Measurements from ENCODE around the gene ARF1. TPM values are rescaled to one million over a fixed set of nuclear protein-coding genes. Genes with fewer than 3 reads are reported as not detected.

Gene ARF1
- total RNA-seq, 1 experiment from 2014 or later: 330 TPM

- H3K36me3 Mint-ChIP-seq: no peaks in the 10 kb centered on the region
- ChIA-PET POLR2A (no interaction called here), CTCF (no interaction called here)
- ATAC-seq (no peak), DNase-seq (ENCODE audit: low spot score) (no peak)
- H3K27ac Mint-ChIP-seq: no peak overlapping the region
- H3K27me3 Mint-ChIP-seq (ENCODE audit: low read depth): no peaks in the 10 kb centered on the region
- TF ChIP-seq ZSCAN18 (CRISPR knock-in tag; IDR thresholded peaks at IDR 0.05): no peak
- TF ChIP-seq ZBTB43 (CRISPR knock-in tag; IDR thresholded peaks at IDR 0.05): no peak
- TF ChIP-seq ETV6 (CRISPR knock-in tag; IDR thresholded peaks at IDR 0.05): no peak
- TF ChIP-seq TP53 (CRISPR knock-in tag; IDR thresholded peaks at IDR 0.05): no peak
- no peak for TF ChIP-seq NR2C2 (CRISPR knock-in tag; IDR thresholded peaks at IDR 0.05)
- no peak for TF ChIP-seq EMX1 (CRISPR knock-in tag; IDR thresholded peaks at IDR 0.05)
- no peak for TF ChIP-seq USF2 (CRISPR knock-in tag; IDR thresholded peaks at IDR 0.05)
- TF ChIP-seq NFYB (CRISPR knock-in tag; conservative IDR thresholded peaks at IDR 0.05; ENCODE audit: low read depth): no peak
- no peak for TF ChIP-seq GRHL2 (CRISPR knock-in tag; IDR thresholded peaks at IDR 0.05; ENCODE audit: insufficient replicate concordance, severe bottlenecking)
- no peak overlapping the region for H3K4me3 Mint-ChIP-seq
- H3K4me1 Mint-ChIP-seq: peaks cover 10% of the 10 kb centered on the region; the same call in 1 of the 2 replicates
- H3K9me3 Mint-ChIP-seq: no peaks in the 10 kb centered on the region
Observed at GRCh38 chr1:228145463-228146416, 63.2 kb downstream of the ARF1 start.

- H3K4me1 Mint-ChIP-seq: peaks cover 2% of the 10 kb centered on the region; the same call in 1 of the 2 replicates
- no peak overlapping the region for H3K27ac Mint-ChIP-seq
- POLR2A ChIA-PET: no interaction called here
- no peak overlapping the region for H3K4me3 Mint-ChIP-seq
- DNase-seq (ENCODE audit: low spot score) (no peak), ATAC-seq (no peak)
- no peaks in the 10 kb centered on the region for H3K9me3 Mint-ChIP-seq
- TF ChIP-seq ZNF317 (CRISPR knock-in tag; IDR thresholded peaks at IDR 0.05; ENCODE audit: borderline replicate concordance, low read depth) (no peak), ARID4B (CRISPR knock-in tag; IDR thresholded peaks at IDR 0.05; ENCODE audit: borderline replicate concordance) (no peak), CREM (CRISPR knock-in tag; IDR thresholded peaks at IDR 0.05) (no peak), CREB1 (CRISPR knock-in tag; IDR thresholded peaks at IDR 0.05) (no peak), NR2C2 (CRISPR knock-in tag; IDR thresholded peaks at IDR 0.05) (no peak), SOX15 (CRISPR knock-in tag; IDR thresholded peaks at IDR 0.05) (no peak), TCF7 (CRISPR knock-in tag; IDR thresholded peaks at IDR 0.05; ENCODE audit: low read depth) (no peak), JUN (CRISPR knock-in tag; IDR thresholded peaks at IDR 0.05) (no peak), EMX1 (CRISPR knock-in tag; IDR thresholded peaks at IDR 0.05) (no peak), ATF3 (CRISPR knock-in tag; conservative IDR thresholded peaks at IDR 0.05) (no peak), SMAD4 (CRISPR knock-in tag; IDR thresholded peaks at IDR 0.05) (no peak), STAT6 (CRISPR knock-in tag; conservative IDR thresholded peaks at IDR 0.05; ENCODE audit: low read depth) (no peak)
- no peaks in the 10 kb centered on the region for H3K36me3 Mint-ChIP-seq
- CTCF ChIA-PET: no interaction called here
- no peaks in the 10 kb centered on the region for H3K27me3 Mint-ChIP-seq (ENCODE audit: low read depth)
Observed at GRCh38 chr1:228146417-228147150, 64.1 kb downstream of the ARF1 start.

Data from WTC11 (cell line).